ENCODE results near the gene SLIRP. TPM values are rescaled to one million over a fixed set of nuclear protein-coding genes. Genes with fewer than 3 reads are reported as not detected.

The SLIRP gene
- total and polyA plus RNA-seq, 2 experiments from 2014 or later, result 246 to 425 TPM

DNA sequence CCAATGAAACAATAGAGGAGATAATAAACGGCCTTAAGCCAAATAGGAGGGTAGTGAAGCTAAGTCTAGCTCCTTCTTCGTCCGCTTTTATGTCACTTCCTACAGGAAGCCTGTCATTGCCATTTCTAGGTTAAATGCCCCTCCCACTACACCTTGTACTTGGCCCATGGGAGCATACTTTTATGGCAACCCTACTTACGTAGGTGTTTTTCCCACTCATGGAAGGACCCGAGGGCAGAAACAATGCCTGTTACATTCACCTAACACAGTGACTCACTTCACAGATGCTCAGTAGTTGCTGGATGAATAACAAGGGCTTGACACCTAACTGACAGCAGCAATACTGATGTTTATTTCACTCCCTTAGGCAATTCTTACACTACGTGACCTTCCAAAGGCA is 44.6 kb upstream of the SLIRP start:
- no peak overlapping the region for H3K4me3 ChIP-seq
- H3K27me3 ChIP-seq, result no peaks in the 10 kb centered on the region
- no peaks in the 10 kb centered on the region for H3K36me3 ChIP-seq (replicated peaks; ENCODE audit: insufficient read depth, low read depth)
- 83% methylated on average over 6 of the region's 6 CpGs for WGBS (ENCODE audit: low lambda C conversion rate, missing lambda C conversion rate)
- DNase-seq (ENCODE audit: low spot score), result no peak
- no peaks in the 10 kb centered on the region for H3K9me3 ChIP-seq (ENCODE audit: low read depth)
- no peak overlapping the region for H3K4me2 ChIP-seq
- no peak for TF ChIP-seq EZH2 (IDR thresholded peaks at IDR 0.05; ENCODE audit: borderline replicate concordance)
- TF ChIP-seq, protein P1, sequence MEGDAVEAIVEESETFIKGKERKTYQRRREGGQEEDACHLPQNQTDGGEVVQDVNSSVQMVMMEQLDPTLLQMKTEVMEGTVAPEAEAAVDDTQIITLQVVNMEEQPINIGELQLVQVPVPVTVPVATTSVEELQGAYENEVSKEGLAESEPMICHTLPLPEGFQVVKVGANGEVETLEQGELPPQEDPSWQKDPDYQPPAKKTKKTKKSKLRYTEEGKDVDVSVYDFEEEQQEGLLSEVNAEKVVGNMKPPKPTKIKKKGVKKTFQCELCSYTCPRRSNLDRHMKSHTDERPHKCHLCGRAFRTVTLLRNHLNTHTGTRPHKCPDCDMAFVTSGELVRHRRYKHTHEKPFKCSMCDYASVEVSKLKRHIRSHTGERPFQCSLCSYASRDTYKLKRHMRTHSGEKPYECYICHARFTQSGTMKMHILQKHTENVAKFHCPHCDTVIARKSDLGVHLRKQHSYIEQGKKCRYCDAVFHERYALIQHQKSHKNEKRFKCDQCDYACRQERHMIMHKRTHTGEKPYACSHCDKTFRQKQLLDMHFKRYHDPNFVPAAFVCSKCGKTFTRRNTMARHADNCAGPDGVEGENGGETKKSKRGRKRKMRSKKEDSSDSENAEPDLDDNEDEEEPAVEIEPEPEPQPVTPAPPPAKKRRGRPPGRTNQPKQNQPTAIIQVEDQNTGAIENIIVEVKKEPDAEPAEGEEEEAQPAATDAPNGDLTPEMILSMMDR (IDR thresholded peaks at IDR 0.05; ENCODE audit: poor library complexity), result no peak
- no peak for TF ChIP-seq EZH2phosphoT487 (IDR thresholded peaks at IDR 0.05; ENCODE audit: low read depth, severe bottlenecking, unreplicated experiment)
- H3K4me1 ChIP-seq (ENCODE audit: insufficient read depth), result no peaks in the 10 kb centered on the region
- H3K9me2 ChIP-seq (replicated peaks; ENCODE audit: insufficient read depth), result no peaks in the 10 kb centered on the region
- H2AFZ ChIP-seq, result no peak overlapping the region
- H3K27ac ChIP-seq, result no peak overlapping the region
- no peaks in the 10 kb centered on the region for H4K20me1 ChIP-seq (ENCODE audit: insufficient read depth, poor library complexity, severe bottlenecking)
- H3K79me2 ChIP-seq, result no peaks in the 10 kb centered on the region

DNA sequence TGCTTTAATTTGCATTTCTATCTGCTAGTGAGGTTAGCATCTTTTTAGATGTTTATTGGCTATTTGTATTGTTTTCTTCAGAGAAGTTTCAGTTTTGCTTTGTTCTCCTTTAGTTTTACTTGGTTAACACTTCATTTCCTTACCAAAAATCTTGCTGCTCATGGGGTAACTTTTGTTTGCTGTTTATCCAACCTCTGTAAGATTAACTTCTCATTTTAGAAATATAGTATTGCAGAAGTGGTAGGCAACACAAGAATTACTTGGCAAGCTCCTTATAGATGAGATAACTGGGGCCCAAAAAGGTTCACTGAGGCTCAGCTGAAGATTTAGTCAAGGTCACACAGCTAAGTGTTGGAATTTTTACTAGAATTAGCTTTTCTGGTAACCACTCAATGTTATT is 40.6 kb upstream of the SLIRP start:
- H3K9me2 ChIP-seq (replicated peaks; ENCODE audit: insufficient read depth), result no peaks in the 10 kb centered on the region
- TF ChIP-seq, protein P1 (IDR thresholded peaks at IDR 0.05; ENCODE audit: poor library complexity), result no peak
- TF ChIP-seq EZH2phosphoT487 (IDR thresholded peaks at IDR 0.05; ENCODE audit: low read depth, severe bottlenecking, unreplicated experiment) (no peak), EZH2 (IDR thresholded peaks at IDR 0.05; ENCODE audit: borderline replicate concordance) (no peak)
- no peaks in the 10 kb centered on the region for H3K27me3 ChIP-seq
- H3K4me2 ChIP-seq, result no peak overlapping the region
- DNase-seq (ENCODE audit: low spot score), result no peak
- no peaks in the 10 kb centered on the region for H3K79me2 ChIP-seq
- no peaks in the 10 kb centered on the region for H3K36me3 ChIP-seq (replicated peaks; ENCODE audit: insufficient read depth, low read depth)
- no peak overlapping the region for H3K27ac ChIP-seq
- H4K20me1 ChIP-seq (ENCODE audit: insufficient read depth, poor library complexity, severe bottlenecking), result no peaks in the 10 kb centered on the region
- no peaks in the 10 kb centered on the region for H3K9me3 ChIP-seq (ENCODE audit: low read depth)
- H3K4me1 ChIP-seq (ENCODE audit: insufficient read depth), result no peaks in the 10 kb centered on the region
- no peak overlapping the region for H3K4me3 ChIP-seq
- no peak overlapping the region for H2AFZ ChIP-seq

DNA sequence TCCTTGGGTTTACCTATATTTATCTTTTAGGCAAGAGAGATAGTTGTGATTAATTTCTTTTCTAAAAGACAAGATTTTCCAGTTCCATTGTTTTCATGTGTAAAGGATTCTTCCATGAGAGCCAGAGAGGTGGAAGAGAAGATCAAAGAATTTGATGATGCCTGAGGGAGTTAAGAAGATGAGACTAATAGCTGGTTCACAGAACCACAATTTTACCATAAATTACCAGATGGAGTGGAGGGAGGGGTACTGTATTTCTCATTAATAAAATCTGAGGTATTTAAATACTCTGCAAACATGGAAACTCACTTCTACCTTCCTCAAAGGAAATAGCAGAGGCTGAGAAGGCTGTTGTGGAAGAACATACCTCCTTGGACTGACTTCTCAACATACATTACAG is 34.7 kb upstream of the SLIRP start:
- H3K27ac ChIP-seq, result no peak overlapping the region
- no peaks in the 10 kb centered on the region for H4K20me1 ChIP-seq (ENCODE audit: insufficient read depth, poor library complexity, severe bottlenecking)
- no peaks in the 10 kb centered on the region for H3K9me2 ChIP-seq (replicated peaks; ENCODE audit: insufficient read depth)
- no peak overlapping the region for H3K4me3 ChIP-seq
- DNase-seq (ENCODE audit: low spot score), result no peak
- H3K9me3 ChIP-seq (ENCODE audit: low read depth), result no peaks in the 10 kb centered on the region
- H3K36me3 ChIP-seq (replicated peaks; ENCODE audit: insufficient read depth, low read depth), result peaks cover 3% of the 10 kb centered on the region
- H2AFZ ChIP-seq, result no peak overlapping the region
- H3K27me3 ChIP-seq, result no peaks in the 10 kb centered on the region
- no peaks in the 10 kb centered on the region for H3K79me2 ChIP-seq
- H3K4me2 ChIP-seq, result no peak overlapping the region
- peaks cover 5% of the 10 kb centered on the region for H3K4me1 ChIP-seq (ENCODE audit: insufficient read depth)
- TF ChIP-seq, protein P1 (IDR thresholded peaks at IDR 0.05; ENCODE audit: poor library complexity), result no peak
- no peak for TF ChIP-seq EZH2 (IDR thresholded peaks at IDR 0.05; ENCODE audit: borderline replicate concordance)
- TF ChIP-seq EZH2phosphoT487 (IDR thresholded peaks at IDR 0.05; ENCODE audit: low read depth, severe bottlenecking, unreplicated experiment), result no peak

DNA sequence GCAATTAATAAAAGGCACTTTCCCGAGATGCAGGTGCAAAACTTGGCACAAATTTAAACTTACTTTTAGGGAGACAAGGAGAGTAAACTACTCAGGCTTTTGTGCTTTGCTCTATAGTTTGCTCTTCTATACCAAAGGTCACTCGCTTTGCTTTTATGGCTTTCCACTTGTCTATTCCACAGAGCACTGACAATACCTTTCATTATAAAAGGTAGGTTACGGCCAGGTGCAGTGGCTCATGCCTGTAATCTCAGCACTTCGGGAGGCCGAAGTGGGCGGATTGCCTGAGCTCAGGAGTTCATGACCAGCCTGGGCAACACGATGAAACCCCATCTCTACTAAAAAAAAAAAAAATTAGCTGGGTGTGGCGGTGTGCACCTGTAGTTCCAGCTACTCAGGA is 33.0 kb upstream of the SLIRP start:
- no peak overlapping the region for H3K27ac ChIP-seq

More for the DNA sequence above, 33.0 kb upstream of the SLIRP start:
- Histone ChIP-seq H3K4me2 (no peak overlapping the region), H3K9me3 (ENCODE audit: low read depth) (no peaks in the 10 kb centered on the region), H3K79me2 (no peaks in the 10 kb centered on the region), H4K20me1 (ENCODE audit: insufficient read depth, poor library complexity, severe bottlenecking) (no peaks in the 10 kb centered on the region), H2AFZ (no peak overlapping the region), H3K9me2 (replicated peaks; ENCODE audit: insufficient read depth) (no peaks in the 10 kb centered on the region), H3K4me1 (ENCODE audit: insufficient read depth) (peaks cover 5% of the 10 kb centered on the region), H3K4me3 (no peak overlapping the region), H3K27me3 (no peaks in the 10 kb centered on the region), H3K36me3 (replicated peaks; ENCODE audit: insufficient read depth, low read depth) (peaks cover 3% of the 10 kb centered on the region)
- WGBS (ENCODE audit: low lambda C conversion rate, missing lambda C conversion rate), result 79% methylated on average over 8 of the region's 8 CpGs
- TF ChIP-seq EZH2 (IDR thresholded peaks at IDR 0.05; ENCODE audit: borderline replicate concordance) (no peak), EZH2phosphoT487 (IDR thresholded peaks at IDR 0.05; ENCODE audit: low read depth, severe bottlenecking, unreplicated experiment) (no peak)
- TF ChIP-seq, protein P1 (IDR thresholded peaks at IDR 0.05; ENCODE audit: poor library complexity), result no peak
- DNase-seq (ENCODE audit: low spot score), result peak; percentile 46

All from hepatocyte (in vitro differentiated cells).